Measurements from ENCODE around the gene ADGRB3.
"Not testable (repeated sequence)": the region's sequence is repeated elsewhere in the genome, so short reads cannot be mapped to it uniquely, and the experiment has no call there.

ADGRB3 gene

GRCh38 chr6:68852791-68853190, 217.7 kb downstream of the ADGRB3 start:
- no peak for DNase-seq

DNA sequence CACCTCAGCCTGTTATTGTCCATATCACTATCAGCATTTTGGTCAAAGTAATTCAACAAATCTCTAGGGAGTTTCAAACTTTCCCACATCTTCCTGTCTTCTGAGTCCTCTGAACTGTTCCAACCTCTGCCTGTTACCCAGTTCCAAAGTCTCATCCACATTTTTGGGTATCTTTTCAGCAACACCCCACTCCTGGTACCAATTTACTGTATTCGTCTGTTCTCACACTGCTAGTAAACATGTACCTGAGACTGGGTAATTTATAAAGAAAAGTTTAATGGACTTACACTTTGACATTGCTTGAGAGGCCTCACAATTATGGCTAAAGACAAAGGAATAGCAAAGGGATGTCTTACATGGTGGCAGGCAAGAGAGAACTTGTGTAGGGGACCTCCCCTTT, 224.2 kb downstream of the ADGRB3 start:
- DNase-seq: no peak

DNA sequence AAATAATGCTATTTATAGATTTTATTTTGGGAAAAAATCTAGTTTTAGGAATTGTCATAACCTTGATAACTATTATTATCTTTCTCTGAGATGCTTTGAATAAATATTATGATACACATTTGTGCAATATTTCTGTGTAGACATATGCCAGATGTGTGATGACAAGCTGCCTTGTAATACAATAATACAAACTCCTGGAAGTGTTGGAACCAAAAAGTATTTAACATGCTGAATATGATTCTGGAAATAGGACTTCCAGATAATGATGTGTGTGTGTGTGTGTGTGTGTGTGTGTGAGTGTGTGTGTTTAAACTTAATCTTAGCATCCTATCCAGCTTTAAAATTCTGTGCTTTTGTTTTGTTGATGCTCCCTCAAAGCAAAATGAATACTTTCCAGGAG, 233.6 kb downstream of the ADGRB3 start:
- DNase-seq: no peak

- DNase-seq: no peak
These were observed 238.2 kb downstream of the ADGRB3 start for GRCh38 chr6:68873236-68873635.

- no peak for DNase-seq
These were observed 239.7 kb downstream of the ADGRB3 start for GRCh38 chr6:68874747-68875146.

DNA sequence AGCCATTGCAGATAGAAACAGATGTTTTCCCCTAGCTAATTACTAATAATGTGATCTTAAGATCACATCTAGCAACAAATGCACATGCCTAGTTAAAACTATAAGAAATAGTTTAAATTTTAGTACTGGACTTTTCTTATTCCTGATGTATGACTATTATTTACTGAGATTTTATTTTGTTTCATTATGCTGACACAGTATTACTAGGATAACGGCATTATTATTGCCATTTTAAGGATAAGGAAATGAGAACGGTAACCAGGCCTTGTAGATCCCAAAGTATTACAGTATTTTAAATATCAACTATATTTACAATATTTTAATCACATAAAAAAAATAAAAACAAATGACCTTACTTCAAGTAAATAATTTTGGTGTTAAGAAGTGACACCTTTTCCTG, 240.3 kb downstream of the ADGRB3 start:
- DNase-seq: no peak

- DNase-seq: no peak
These were observed 241.9 kb downstream of the ADGRB3 start for GRCh38 chr6:68876792-68877493.

GRCh38 chr6:68880050-68880813, 245.2 kb downstream of the ADGRB3 start:
- DNase-seq: no peak

DNA sequence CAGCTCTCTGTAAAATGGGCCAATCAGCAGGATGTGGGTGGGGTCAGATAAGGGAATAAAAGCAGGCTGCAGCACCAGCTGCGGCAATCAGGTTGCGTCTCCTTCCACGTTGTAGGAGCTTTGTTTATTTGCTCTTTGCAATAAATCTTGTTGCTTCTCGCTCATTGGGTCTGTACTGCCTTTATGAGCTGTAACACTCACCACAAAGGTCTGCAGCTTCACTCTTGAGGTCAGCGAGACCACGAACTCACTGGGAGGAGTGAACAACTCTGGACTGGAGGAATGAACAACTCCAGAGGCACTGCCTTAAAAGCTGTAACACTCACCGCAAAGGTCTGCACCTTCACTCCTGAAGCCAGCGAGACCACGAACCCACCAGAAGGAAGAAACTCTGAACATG, 248.2 kb downstream of the ADGRB3 start:
- not testable (repeated sequence) for DNase-seq

- DNase-seq: no peak
These were observed 256.3 kb downstream of the ADGRB3 start for GRCh38 chr6:68891419-68891818.

GRCh38 chr6:68892452-68892851, 257.4 kb downstream of the ADGRB3 start:
- DNase-seq: no peak

- DNase-seq: no peak
These were observed 260.8 kb downstream of the ADGRB3 start for GRCh38 chr6:68895929-68896328.

GRCh38 chr6:68901044-68901443, 266.0 kb downstream of the ADGRB3 start:
- DNase-seq: no peak

GRCh38 chr6:68911334-68911733, 276.3 kb downstream of the ADGRB3 start:
- DNase-seq: no peak

DNA sequence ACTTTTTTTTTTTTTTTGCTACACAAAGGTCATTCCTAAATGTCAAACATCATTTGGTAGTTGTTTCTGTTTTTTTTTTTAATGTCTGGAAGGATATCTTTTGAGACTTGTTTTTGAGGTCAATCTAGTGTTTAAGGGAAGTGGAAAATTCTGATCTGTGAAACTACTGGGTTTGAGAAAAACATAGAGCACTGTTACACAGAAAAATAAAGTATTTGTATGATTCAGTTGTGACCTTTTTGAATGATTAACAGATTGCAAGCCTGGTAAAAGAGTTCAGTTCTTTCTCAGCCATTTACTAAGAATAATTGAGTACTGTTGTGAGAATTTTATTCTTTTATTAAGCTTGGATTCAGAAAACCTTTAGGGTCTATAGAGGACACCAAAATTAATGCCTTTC, 276.7 kb downstream of the ADGRB3 start:
- no peak for DNase-seq

GRCh38 chr6:68912805-68913204, 277.7 kb downstream of the ADGRB3 start:
- DNase-seq: not testable (repeated sequence)

- no peak for DNase-seq
These were observed 280.5 kb downstream of the ADGRB3 start for GRCh38 chr6:68915586-68915985.

DNA sequence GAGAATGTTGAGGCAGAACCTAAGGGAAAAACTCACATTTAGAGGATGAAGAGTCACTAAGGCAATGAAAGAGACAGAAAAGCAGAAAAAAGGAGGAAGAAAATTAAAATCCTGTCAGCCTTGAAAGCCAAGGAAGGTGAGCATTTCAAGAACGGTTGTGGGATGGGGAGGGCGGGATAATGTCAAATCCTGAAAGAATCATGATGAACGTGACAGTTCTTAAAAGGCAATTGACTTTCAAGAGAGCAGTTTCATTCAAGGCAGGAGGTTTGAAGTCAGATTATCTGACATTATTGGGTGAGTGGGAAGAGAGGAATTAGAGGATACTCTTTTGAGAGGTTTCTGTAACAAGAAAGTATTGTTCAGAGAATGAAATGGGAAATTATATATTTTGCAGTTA, 284.5 kb downstream of the ADGRB3 start:
- DNase-seq: no peak

DNA sequence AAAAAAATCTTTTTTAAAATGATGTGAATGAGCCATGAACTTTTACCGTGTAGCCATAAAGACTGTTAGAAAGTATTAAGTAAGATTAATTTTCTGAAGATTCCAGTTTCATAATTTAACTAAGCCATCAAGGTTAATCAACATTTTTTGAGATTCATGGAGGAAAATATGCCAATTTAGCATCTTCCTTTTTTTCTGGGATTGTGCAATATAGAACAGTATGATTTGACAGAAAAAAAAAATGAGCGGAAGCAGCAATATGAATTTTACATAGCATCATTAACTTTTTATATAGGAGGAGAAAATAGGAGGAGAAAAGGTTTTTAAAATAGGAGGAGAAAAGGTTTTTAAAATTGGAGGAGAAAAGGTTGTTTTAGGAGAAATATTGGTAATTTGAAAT, 306.3 kb downstream of the ADGRB3 start:
- DNase-seq: no peak

- DNase-seq: no peak
These were observed 312.6 kb downstream of the ADGRB3 start for GRCh38 chr6:68947721-68948120.

- DNase-seq: no peak
These were observed 316.2 kb downstream of the ADGRB3 start for GRCh38 chr6:68951270-68951669.

- no peak for DNase-seq
These were observed 323.2 kb downstream of the ADGRB3 start for GRCh38 chr6:68958327-68958726.

DNA sequence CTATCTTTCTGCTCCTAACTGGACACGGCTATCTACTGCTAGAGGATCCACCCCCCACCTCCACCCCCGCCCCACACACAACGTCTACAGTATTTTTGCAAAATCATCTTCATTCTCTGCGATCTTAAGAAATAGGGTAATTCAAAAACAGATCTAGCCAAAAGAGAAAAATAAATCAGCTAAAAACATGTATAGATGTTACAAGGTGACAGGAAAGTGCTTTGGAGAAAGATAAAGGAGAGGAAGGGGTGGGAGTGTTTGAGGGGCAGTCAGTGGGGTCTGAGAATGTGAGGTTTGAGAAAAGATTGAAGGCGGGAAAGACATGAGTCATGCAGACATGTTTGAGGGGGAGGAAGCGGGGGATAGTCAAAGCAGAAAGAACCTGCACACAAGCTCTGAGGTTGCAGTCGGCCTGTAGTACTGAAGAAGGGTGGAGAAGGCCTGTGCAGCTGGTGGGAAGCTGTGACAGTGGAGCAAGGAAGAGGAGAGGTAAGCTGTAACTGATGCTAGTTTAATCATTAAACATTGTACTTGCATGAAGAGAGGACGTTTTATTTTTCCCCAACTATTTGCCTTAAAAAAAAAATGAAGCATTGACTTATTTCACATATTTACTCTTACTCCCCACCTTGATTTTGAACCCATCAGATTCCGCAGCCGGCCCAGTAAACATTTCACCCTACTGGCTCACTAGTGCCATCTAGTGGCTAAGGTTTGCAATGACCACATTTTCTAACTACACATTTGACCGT, 332.6 kb downstream of the ADGRB3 start:
- DNase-seq: peak; percentile 48

GRCh38 chr6:68968301-68968649, 333.2 kb downstream of the ADGRB3 start:
- no peak for DNase-seq
